GM21515 (cell line): ENCODE results near the gene L3HYPDH.

Source experiments
- ATAC-seq: cut with Tn5 transposase; IDR thresholded peaks from one replicate; pipeline ENCODE4 v1.9.1; 2021; ENCODE audit not compliant: unreplicated experiment

The L3HYPDH gene

DNA sequence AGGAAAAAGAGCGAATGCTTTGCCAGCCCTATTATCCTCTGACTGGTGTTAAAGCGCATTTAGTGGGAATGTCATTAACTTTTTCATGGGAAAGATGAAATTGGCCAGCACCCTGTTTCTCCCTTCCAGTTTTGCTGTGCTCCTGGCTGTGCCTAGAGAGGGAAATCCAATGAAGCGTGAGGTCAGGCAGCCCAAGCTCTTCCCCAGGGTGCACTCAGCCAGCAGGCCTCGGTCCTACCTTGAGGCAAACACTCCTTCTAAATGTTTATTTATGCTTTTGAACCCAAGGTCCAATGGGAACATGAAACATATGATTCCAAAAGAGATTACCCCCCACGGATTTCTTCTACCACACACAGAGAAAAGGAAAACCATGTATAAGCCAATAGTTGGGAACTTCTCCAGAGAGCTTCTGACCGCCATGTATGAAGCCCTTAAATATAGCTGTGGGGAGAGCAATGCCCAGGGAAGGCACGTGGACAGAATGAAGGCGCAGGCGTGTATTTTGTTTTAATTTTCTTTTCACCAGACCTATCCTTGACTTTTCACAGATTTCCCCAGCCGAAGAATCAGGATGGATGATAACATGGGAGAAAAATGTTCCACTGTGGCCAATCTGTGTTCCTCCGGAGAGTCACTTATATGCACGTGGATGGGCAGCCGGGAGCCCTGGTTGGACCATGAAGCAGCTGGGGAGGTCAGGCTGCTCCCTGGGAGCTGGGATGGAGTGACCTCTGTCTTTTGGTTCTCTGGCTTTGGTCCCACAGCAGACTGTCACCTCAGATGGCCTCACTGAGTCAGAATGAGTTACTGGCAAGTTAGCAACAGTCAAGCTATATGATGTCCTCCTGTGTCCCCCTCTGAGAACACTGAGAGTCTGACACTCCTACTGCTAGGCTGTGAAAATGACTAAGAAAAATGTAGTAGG lies 56.3 kb downstream of the L3HYPDH start:
- ATAC-seq, result no peak

DNA sequence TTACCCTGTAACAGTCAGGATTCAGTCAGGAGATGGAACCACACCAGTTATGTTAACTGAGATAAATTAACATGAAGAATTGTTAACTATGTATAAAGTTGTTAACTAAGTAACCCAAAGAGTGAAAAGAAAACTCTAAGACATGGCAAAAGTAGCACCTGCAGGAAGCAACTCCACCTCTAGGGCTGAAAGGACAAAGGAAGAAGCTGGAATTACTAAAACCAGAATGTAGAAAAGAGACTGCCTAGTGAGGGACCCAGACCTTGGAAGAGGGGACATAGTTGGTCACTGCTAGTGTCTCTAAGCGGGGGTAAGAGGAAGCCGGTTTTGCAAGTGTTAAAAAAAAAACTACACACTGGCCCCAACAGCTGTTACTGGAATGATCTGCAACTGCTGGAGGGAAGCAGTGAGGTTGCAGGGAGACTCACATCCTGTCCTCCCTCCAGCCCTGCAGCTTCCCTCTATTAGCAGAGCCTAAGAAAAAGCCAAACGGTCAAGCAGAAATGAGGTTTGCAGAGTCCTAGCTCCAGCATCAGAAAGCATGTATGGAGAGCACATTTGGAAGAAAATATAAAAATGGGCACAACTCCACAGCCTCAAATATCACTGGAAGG lies 58.8 kb downstream of the L3HYPDH start:
- ATAC-seq, result no peak

DNA sequence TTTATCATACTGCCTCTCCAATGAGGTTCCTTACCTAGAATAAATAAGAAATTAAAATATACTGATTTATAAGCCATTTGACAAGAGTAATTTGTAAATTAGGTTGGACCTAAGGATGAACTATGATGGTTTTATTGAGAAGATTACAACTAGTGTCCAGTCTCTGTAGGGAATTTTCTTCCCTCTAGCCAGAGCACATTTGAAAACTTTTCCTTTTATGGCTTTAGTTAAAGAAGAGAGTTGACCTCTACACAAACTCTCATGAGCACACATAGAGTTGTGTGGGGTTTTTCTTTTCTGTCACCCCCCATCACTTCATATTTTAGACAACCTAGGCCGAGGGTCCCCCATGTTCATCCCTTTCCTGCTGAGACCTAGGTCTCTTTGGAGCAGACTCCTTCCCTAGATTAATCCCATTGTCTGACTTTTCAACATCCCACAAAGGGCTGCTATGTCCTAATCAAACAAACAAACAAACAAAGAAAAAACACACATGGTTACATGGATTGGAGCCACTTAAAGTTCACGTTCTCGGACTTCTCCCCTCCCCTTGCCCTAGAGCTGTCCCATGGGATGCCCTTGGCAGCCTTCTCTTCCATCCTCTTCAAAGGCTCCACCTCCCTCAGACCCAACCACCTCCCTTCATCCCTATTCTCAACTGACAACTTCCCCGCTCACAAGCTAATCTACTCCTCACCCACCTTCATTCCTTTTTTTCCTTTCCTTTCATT lies 59.7 kb downstream of the L3HYPDH start:
- ATAC-seq, result no peak
